Heart left ventricle (tissue), 13 donors: ENCODE data around the gene AHCYL1.

ENCODE experiments used
- CTCF ChIP-seq, 12 donors: fragments of 200-600 bp; sonication (generic) in 4 of 12; IDR thresholded peaks; one replicate each; pipeline versions ENCODE4 v1.5.0 to v1.8.0; 2018 to 2022; ENCODE audit warnings: antibody characterized with exemption in 12 of 12, mild to moderate bottlenecking in 5 of 12
- POLR2A ChIP-seq, 2 donors: fragments of 450-650 bp; IDR thresholded peaks; one replicate each; pipeline ENCODE4 v1.6.1; 2017; ENCODE audit warnings: antibody characterized with exemption in 2 of 2, mild to moderate bottlenecking in 2 of 2, moderate library complexity in 2 of 2
- donor health status: ischemic (EF 13 %, LVEDD 7.1; RV severe dilation, severe dysfunction).
- donor health status: DM: no; HTN: yes; CAD: no.
- donor health status: DM: no; HTN: no; CAD: no.
- donor health status: ischemic (EF 25% LVEDD 6.9; RV normal size, moderate dysfunction).
- donor health status: ischemic (EF 25% LVEDD 5.7; RV mildly dilated, moderate dysfunction).
- donor health status: ischemic (EF 35%, LVEDD 5.7; RV mildly dilated, moderate dysfunction).
- donor health status: nonischemic (EF 11% LVEDD 7.7; RV severe dilation, severe dysfunction).
- donor health status: DM: yes; HTN: yes; CAD: no.
- donor health status: PGD.
- donor health status: ischemic (EF 29% LVEDD 5.4; RV normal size, mild dysfunction).
- donor health status: nonischemic (EF 23%, LVEDD 6.1; RV moderate dilation, normal function).

- TF ChIP-seq CTCF (IDR thresholded peaks at IDR 0.05) (no peak), POLR2A (IDR thresholded peaks at IDR 0.05) (no peak)
Observed at GRCh38 chr1:109979489-109980091, 5.0 kb upstream of the AHCYL1 start.
